Brain microvascular endothelial cell (primary cell): ENCODE results near the gene ALG6.
"Not testable (repeated sequence)": the region's sequence is repeated elsewhere in the genome, so short reads cannot be mapped to it uniquely, and the experiment has no call there.

ENCODE experiments used
- DNase-seq: peaks from one replicate; pipeline ENCODE4 v3.0.0-alpha.2; 2020
- H3K27ac ChIP-seq: fragments of 250-450 bp; sonication (Bioruptor Pico); 2 replicates; pipeline ENCODE4 v1.5.1; 2020; ENCODE audit warnings: mild to moderate bottlenecking, moderate library complexity
- H3K27me3 ChIP-seq: fragments of 250-450 bp; sonication (Bioruptor Pico); replicated peaks from 2 replicates; pipeline ENCODE4 v1.5.1; 2020; ENCODE audit warnings: mild to moderate bottlenecking
- H3K36me3 ChIP-seq: fragments of 250-450 bp; sonication (Bioruptor Pico); replicated peaks from 2 replicates; pipeline ENCODE4 v1.5.1; 2020; ENCODE audit warnings: mild to moderate bottlenecking
- H3K4me3 ChIP-seq: 2 replicates; pipeline ENCODE4 v1.5.1; 2011; ENCODE audit warnings: low read depth, mild to moderate bottlenecking, control low read depth, low read length, moderate library complexity
- in situ Hi-C: cut with HindIII; loops from 2 replicates; pipeline ENCODE4 v1.10.0; 2017; ENCODE audit warnings: low sequenced_read_pairs, low pct_ligation_motif_present
- TF ChIP-seq, protein P1 (sequence below): IDR thresholded peaks from 2 replicates; pipeline ENCODE4 v1.5.1; 2011; ENCODE audit warnings: low read depth, mild to moderate bottlenecking, moderate library complexity, low read length, control low read depth, inconsistent platforms; ENCODE audit errors: missing control alignments

ALG6 gene

DNA sequence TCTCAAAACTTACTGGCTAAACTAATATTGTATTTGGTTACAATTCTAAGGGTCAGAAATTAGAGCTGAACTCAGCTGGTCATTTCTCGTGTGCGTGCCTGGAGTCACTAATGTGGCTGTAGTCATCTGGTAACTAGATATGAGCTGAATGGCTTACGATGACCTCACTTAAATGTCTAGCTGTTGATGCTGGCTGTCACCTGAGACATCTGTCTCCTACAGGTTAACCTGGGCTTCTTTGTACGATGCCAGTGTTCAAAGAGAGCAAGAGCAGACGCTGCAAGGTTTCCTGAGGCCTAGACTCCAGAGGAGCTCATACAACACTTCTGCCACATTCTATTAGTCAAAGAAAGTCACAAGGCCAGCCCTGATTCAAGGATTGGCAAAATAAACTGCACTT lies 17.1 kb upstream of the ALG6 start:
- Histone ChIP-seq H3K27me3 (peaks cover 7% of the 10 kb centered on the region), H3K27ac (no peak overlapping the region), H3K36me3 (no peaks in the 10 kb centered on the region), H3K4me3 (no peak overlapping the region)
- in situ Hi-C loops = no loop called here
- no peak for DNase-seq
- TF ChIP-seq, protein P1, sequence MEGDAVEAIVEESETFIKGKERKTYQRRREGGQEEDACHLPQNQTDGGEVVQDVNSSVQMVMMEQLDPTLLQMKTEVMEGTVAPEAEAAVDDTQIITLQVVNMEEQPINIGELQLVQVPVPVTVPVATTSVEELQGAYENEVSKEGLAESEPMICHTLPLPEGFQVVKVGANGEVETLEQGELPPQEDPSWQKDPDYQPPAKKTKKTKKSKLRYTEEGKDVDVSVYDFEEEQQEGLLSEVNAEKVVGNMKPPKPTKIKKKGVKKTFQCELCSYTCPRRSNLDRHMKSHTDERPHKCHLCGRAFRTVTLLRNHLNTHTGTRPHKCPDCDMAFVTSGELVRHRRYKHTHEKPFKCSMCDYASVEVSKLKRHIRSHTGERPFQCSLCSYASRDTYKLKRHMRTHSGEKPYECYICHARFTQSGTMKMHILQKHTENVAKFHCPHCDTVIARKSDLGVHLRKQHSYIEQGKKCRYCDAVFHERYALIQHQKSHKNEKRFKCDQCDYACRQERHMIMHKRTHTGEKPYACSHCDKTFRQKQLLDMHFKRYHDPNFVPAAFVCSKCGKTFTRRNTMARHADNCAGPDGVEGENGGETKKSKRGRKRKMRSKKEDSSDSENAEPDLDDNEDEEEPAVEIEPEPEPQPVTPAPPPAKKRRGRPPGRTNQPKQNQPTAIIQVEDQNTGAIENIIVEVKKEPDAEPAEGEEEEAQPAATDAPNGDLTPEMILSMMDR = no peak

DNA sequence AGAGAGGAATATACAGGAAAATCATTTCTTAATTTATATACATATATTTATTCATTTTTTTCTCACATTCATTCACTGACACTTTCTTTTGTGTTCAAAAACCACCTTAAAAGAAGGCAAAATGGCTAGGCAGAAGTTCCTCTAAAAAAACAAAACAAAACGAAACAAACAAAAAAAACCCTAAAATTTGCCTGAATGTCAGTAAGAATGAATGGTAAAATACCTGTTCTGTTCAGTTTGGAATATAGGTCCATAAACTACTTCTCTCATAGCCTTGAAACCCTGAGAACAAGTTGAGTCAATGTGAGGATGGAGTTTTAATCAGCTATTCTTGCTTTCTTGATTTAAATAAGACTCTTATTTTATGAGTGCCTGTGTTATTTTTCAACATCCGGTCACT lies 14.7 kb upstream of the ALG6 start:
- TF ChIP-seq, protein P1 = no peak
- Histone ChIP-seq H3K27me3 (peaks cover 7% of the 10 kb centered on the region), H3K27ac (no peak overlapping the region), H3K36me3 (no peaks in the 10 kb centered on the region), H3K4me3 (no peak overlapping the region)
- in situ Hi-C loops = no loop called here
- no peak for DNase-seq

- DNase-seq, H3K27ac ChIP-seq, in situ Hi-C loops, H3K4me3 ChIP-seq, H3K36me3 ChIP-seq, H3K27me3 ChIP-seq: not testable (repeated sequence)
Observed at GRCh38 chr1:63356234-63356633, 11.2 kb upstream of the ALG6 start.

- H3K36me3 ChIP-seq = no peaks in the 10 kb centered on the region
- in situ Hi-C loops = no loop called here
- TF ChIP-seq, protein P1 = no peak
- DNase-seq = no peak
- H3K27ac ChIP-seq = no peak overlapping the region
- H3K27me3 ChIP-seq = no peaks in the 10 kb centered on the region
- H3K4me3 ChIP-seq = no peak overlapping the region
Observed at GRCh38 chr1:63359561-63359960, 7.9 kb upstream of the ALG6 start.

- TF ChIP-seq, protein P1 = no peak
- in situ Hi-C loops = no loop called here
Observed at GRCh38 chr1:63362073-63362472, 5.4 kb upstream of the ALG6 start.

DNA sequence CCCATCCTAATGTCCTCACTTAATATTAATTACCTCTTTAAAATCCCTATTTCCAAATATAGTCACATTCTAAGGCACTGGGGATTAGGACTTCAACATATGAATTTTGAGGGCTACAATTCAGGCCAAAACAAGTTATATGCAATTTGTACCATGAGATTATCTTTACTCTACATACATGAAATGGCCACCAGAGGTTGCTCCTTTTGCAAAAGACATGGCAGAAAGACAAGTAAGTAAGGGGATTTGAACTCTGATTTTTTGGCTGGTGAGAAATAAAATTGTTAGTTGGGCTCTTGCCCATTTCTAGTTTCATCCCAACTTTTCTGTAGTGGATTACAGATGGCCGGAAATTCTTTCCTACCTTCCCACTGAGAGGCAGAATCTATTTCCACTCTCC lies 4.8 kb upstream of the ALG6 start:
- DNase-seq = no peak
- Histone ChIP-seq H3K27ac (no peak overlapping the region), H3K36me3 (no peaks in the 10 kb centered on the region), H3K27me3 (no peaks in the 10 kb centered on the region), H3K4me3 (no peak overlapping the region)
- TF ChIP-seq, protein P1 = no peak
- in situ Hi-C loops = no loop called here

More at GRCh38 chr1:63362073-63362472, 5.4 kb upstream of the ALG6 start:
- H3K36me3 ChIP-seq = no peaks in the 10 kb centered on the region
- no peak for DNase-seq
- H3K4me3 ChIP-seq = no peak overlapping the region
- H3K27me3 ChIP-seq = no peaks in the 10 kb centered on the region
- H3K27ac ChIP-seq = no peak overlapping the region
